Heart left ventricle (tissue), 16 donors: ENCODE data around the gene GPR39. TPM values are rescaled to one million over a fixed set of nuclear protein-coding genes. Genes with fewer than 3 reads are reported as not detected.

Experiments used
- ATAC-seq, 4 donors: fragments of 200-7000 bp; cut with Tn5 transposase; one replicate each; pipeline ENCODE4 v1.9.1; 2020 to 2022; ENCODE audit warnings: moderate library complexity in 4 of 4, mild to moderate bottlenecking in 3 of 4, moderate number of reproducible peaks in 1 of 4
- DNase-seq, 5 donors: peaks; one replicate each; pipeline ENCODE4 v3.0.0-alpha.2; 2020
- H3K27ac ChIP-seq, 12 donors: fragments of 200-600 bp; sonication (generic) in 4 of 12; one replicate each; pipeline versions ENCODE4 v1.5.0 to v1.8.0; 2016 to 2022; ENCODE audit warnings: mild to moderate bottlenecking in 2 of 12
- H3K27me3 ChIP-seq, 9 donors: fragments of 200-600 bp; sonication (generic) in 2 of 9; one replicate each; pipeline versions ENCODE4 v1.5.1 to v1.8.0; 2016 to 2022; ENCODE audit warnings: mild to moderate bottlenecking in 3 of 9
- H3K36me3 ChIP-seq, 9 donors: fragments of 200-600 bp; sonication (generic) in 2 of 9; one replicate each; pipeline versions ENCODE4 v1.5.0 to v1.8.0; 2018 to 2022; ENCODE audit warnings: mild to moderate bottlenecking in 2 of 9
- H3K4me1 ChIP-seq, 12 donors: fragments of 200-600 bp; sonication (generic) in 4 of 12; one replicate each; pipeline versions ENCODE4 v1.5.0 to v1.8.0; 2016 to 2022; ENCODE audit warnings: mild to moderate bottlenecking in 3 of 12
- H3K4me3 ChIP-seq, 12 donors: fragments of 200-600 bp; sonication (generic) in 4 of 12; one replicate each; pipeline versions ENCODE4 v1.5.0 to v1.8.0; 2017 to 2022; ENCODE audit warnings: mild to moderate bottlenecking in 9 of 12, moderate library complexity in 4 of 12
- H3K9me3 ChIP-seq, 12 donors: fragments of 200-600 bp; sonication (generic) in 4 of 12; one replicate each; pipeline versions ENCODE4 v1.5.0 to v1.8.0; 2016 to 2022; ENCODE audit warnings: mild to moderate bottlenecking in 1 of 12
- CTCF ChIP-seq, 12 donors: fragments of 200-600 bp; sonication (generic) in 4 of 12; IDR thresholded peaks; one replicate each; pipeline versions ENCODE4 v1.5.0 to v1.8.0; 2018 to 2022; ENCODE audit warnings: antibody characterized with exemption in 12 of 12, mild to moderate bottlenecking in 5 of 12
- POLR2A ChIP-seq, 2 donors: fragments of 450-650 bp; IDR thresholded peaks; one replicate each; pipeline ENCODE4 v1.6.1; 2017; ENCODE audit warnings: antibody characterized with exemption in 2 of 2, mild to moderate bottlenecking in 2 of 2, moderate library complexity in 2 of 2
- WGBS, 4 donors: extraction: QIAGEN DNeasy Blood & Tissue Kit in 2 of 4; methylation state at CpG; one replicate each; pipeline versions ENCODE4 v1.1.5 to v1.1.7; 2013 to 2018; 5-methylcytosine and 5-hydroxymethylcytosine counted together
- intact Hi-C, 10 donors: fragments of 100-400 bp; cut with DNase I; formaldehyde crosslinking; loops; one replicate each; pipeline versions ENCODE4 v1.11.1 to v1.14.2; 2022
- polyA plus RNA-seq, 2 donors: library from polyadenylated mRNA; stranded (reverse); fragments of 200-250 nt; gene quantifications; one replicate each; pipeline ENCODE4 v1.2.3, GENCODE V29; 2013
- total RNA-seq, 9 donors: library from RNA; depleted of rRNA in 2 of 9; stranded (reverse); fragments of >200 nt in 2 of 9; fragmentation: NEBNext Ultra II Directional in 3 of 9; extraction: Animal tissue kit (Norgen Biotek cat#: 25700) in 3 of 9; gene quantifications; one replicate each; pipeline versions ENCODE4 v1.1.0 to v1.2.4, GENCODE V29; 2016 to 2023
- donor health status: ischemic (EF 13 %, LVEDD 7.1; RV severe dilation, severe dysfunction).
- donor health status: healthy with polysubstance abuse.
- donor health status: DM: no; HTN: yes; CAD: no.
- donor health status: DM: no; HTN: no; CAD: no.
- donor health status: ischemic (EF 25% LVEDD 6.9; RV normal size, moderate dysfunction).
- donor health status: ischemic (EF 25% LVEDD 5.7; RV mildly dilated, moderate dysfunction).
- donor health status: healthy.
- donor health status: DM: yes; HTN: yes; CAD: no.
- donor health status: ischemic (EF 35%, LVEDD 5.7; RV mildly dilated, moderate dysfunction).
- donor health status: nonischemic (EF 11% LVEDD 7.7; RV severe dilation, severe dysfunction).
- donor health status: DM: yes; HTN: yes; CAD: no.
- donor health status: PGD.
- donor health status: ischemic (EF 29% LVEDD 5.4; RV normal size, mild dysfunction).
- donor health status: nonischemic (EF 23%, LVEDD 6.1; RV moderate dilation, normal function).

The GPR39 gene
- total and polyA plus RNA-seq, 11 donors, result 0.11 TPM; not detected in 10

- no peak for DNase-seq
- ATAC-seq, result no peak
- no peak for TF ChIP-seq POLR2A (IDR thresholded peaks at IDR 0.05)
- no peak for TF ChIP-seq CTCF (IDR thresholded peaks at IDR 0.05)
- 59 to 72% (median 68%) methylated on average over 2 of the region's 2 CpGs for WGBS, 4 donors
- Histone ChIP-seq H3K36me3 (no peaks in the 10 kb centered on the region), H3K27ac (no peak overlapping the region), H3K27me3 (peaks cover 0 to 6% (median 0%) of the 10 kb centered on the region in 9 donors), H3K4me3 (no peak overlapping the region), H3K4me1 (no peaks in the 10 kb centered on the region), H3K9me3 (no peaks in the 10 kb centered on the region)
- intact Hi-C loops, result no loop called here
Observed at GRCh38 chr2:132611719-132612118, 195.1 kb downstream of the GPR39 start.

- no peaks in the 10 kb centered on the region for H3K36me3 ChIP-seq
- H3K9me3 ChIP-seq, result no peaks in the 10 kb centered on the region
- 80 to 85% (median 84%) methylated on average over 5 of the region's 5 CpGs for WGBS, 4 donors
- H3K4me1 ChIP-seq, result no peaks in the 10 kb centered on the region
- no peaks in the 10 kb centered on the region for H3K27me3 ChIP-seq
- intact Hi-C loops, result no loop called here
- no peak overlapping the region for H3K27ac ChIP-seq
- TF ChIP-seq POLR2A (IDR thresholded peaks at IDR 0.05), result no peak
- no peak for TF ChIP-seq CTCF (IDR thresholded peaks at IDR 0.05)
- DNase-seq (no peak), ATAC-seq (no peak)
- no peak overlapping the region for H3K4me3 ChIP-seq
Observed at GRCh38 chr2:132615329-132616085, 198.9 kb downstream of the GPR39 start.

- TF ChIP-seq POLR2A (IDR thresholded peaks at IDR 0.05), result no peak
- no peak for TF ChIP-seq CTCF (IDR thresholded peaks at IDR 0.05)
- intact Hi-C loops, result no loop called here
- H3K9me3 ChIP-seq, result no peaks in the 10 kb centered on the region
- ATAC-seq (no peak), DNase-seq (no peak)
- no peak overlapping the region for H3K27ac ChIP-seq
- WGBS, 4 donors, result 59 to 70% (median 61%) methylated on average over 3 of the region's 3 CpGs
- H3K36me3 ChIP-seq, result no peaks in the 10 kb centered on the region
- no peak overlapping the region for H3K4me3 ChIP-seq
- H3K27me3 ChIP-seq, result no peaks in the 10 kb centered on the region
- peaks cover 0 to 8% (median 0%) of the 10 kb centered on the region in 12 donors for H3K4me1 ChIP-seq
Observed at GRCh38 chr2:132617989-132618388, 201.4 kb downstream of the GPR39 start.

- Histone ChIP-seq H3K36me3 (no peaks in the 10 kb centered on the region), H3K9me3 (no peaks in the 10 kb centered on the region), H3K4me1 (peaks cover 0 to 8% (median 0%) of the 10 kb centered on the region in 12 donors), H3K27me3 (no peaks in the 10 kb centered on the region), H3K27ac (no peak overlapping the region), H3K4me3 (no peak overlapping the region)
- ATAC-seq (no peak), DNase-seq (no peak)
- TF ChIP-seq POLR2A (IDR thresholded peaks at IDR 0.05), result no peak
- no peak for TF ChIP-seq CTCF (IDR thresholded peaks at IDR 0.05)
- intact Hi-C loops, result no loop called here
- WGBS, 4 donors, result 70 to 83% (median 75%) methylated on average over 4 to 7 of the region's 7 CpGs
Observed at GRCh38 chr2:132618734-132619133, 202.1 kb downstream of the GPR39 start.
